GM19240 (cell line): Measurements from ENCODE around the gene TRMT2A.
"Not testable (repeated sequence)": the region's sequence is repeated elsewhere in the genome, so short reads cannot be mapped to it uniquely, and the experiment has no call there.

Experiments used
- DNase-seq: peaks from one replicate; pipeline ENCODE4 v3.0.0; 2011; ENCODE audit warnings: low spot score; ENCODE audit not compliant: insufficient read length

TRMT2A gene

GRCh38 chr22:20086763-20087162 is 30.3 kb downstream of the TRMT2A start:
- no peak for DNase-seq

- no peak for DNase-seq
Measured at GRCh38 chr22:20086101-20086599, 30.9 kb downstream of the TRMT2A start.

- DNase-seq = no peak
Measured at GRCh38 chr22:20085651-20086050, 31.4 kb downstream of the TRMT2A start.

GRCh38 chr22:20084547-20085413 is 32.2 kb downstream of the TRMT2A start:
- DNase-seq = no peak

GRCh38 chr22:20083891-20084546 is 33.0 kb downstream of the TRMT2A start:
- DNase-seq = no peak

- DNase-seq = no peak
Measured at GRCh38 chr22:20083157-20083890, 33.7 kb downstream of the TRMT2A start.

- no peak for DNase-seq
Measured at GRCh38 chr22:20080776-20081654, 36.0 kb downstream of the TRMT2A start.

- DNase-seq = peak; percentile 78
Measured at GRCh38 chr22:20080445-20080775, 36.6 kb downstream of the TRMT2A start.

GRCh38 chr22:20079745-20080444 is 37.1 kb downstream of the TRMT2A start, which contains the start of gene DGCR8:
Gene DGCR8, plus strand, starts transcription at chr22:20080241. Its CDS starts 5,723 bp downstream, at chr22:20085964.
- DNase-seq = peak; percentile 94

- no peak for DNase-seq
Measured at GRCh38 chr22:20076627-20077172, 40.3 kb downstream of the TRMT2A start.

- DNase-seq = no peak
Measured at GRCh38 chr22:20071524-20071972, 45.5 kb downstream of the TRMT2A start.

GRCh38 chr22:20069331-20070042 is 47.5 kb downstream of the TRMT2A start:
- no peak for DNase-seq

GRCh38 chr22:20068640-20069039 is 48.4 kb downstream of the TRMT2A start:
- DNase-seq = no peak

- DNase-seq = not testable (repeated sequence)
Measured at GRCh38 chr22:20067384-20067682, 49.7 kb downstream of the TRMT2A start.

GRCh38 chr22:20066617-20067383 is 50.2 kb downstream of the TRMT2A start:
- no peak for DNase-seq

GRCh38 chr22:20065896-20066616 is 51.0 kb downstream of the TRMT2A start:
- no peak for DNase-seq

GRCh38 chr22:20064545-20065262 is 52.3 kb downstream of the TRMT2A start:
- no peak for DNase-seq
